HG03378 (cell line): ENCODE measurements around the gene LARGE1.

Source experiments
- ATAC-seq: cut with Tn5 transposase; IDR thresholded peaks from one replicate; pipeline ENCODE4 v1.9.1; 2021; ENCODE audit warnings: mild to moderate bottlenecking, moderate library complexity; ENCODE audit not compliant: unreplicated experiment

The LARGE1 gene

GRCh38 chr22:33785283-33785968 lies 134.8 kb downstream of the LARGE1 start:
- no peak for ATAC-seq

DNA sequence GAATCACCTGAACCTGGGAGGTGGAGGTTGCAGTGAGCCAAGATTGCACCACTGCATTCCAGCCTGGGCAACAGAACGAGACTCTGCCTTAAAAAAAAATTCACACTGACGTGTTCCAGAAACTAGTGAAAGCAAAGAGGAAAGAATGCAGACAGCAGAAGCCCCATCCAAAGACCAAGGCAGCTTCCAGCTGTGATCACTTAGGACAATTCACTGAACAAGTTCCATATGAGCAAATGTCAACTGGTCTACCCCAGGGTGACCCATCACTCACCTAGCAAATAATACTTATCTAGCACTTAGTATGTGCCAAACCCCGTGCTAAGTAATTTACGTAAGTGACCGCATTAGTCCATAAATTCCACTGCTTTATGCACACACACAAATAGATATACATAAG lies 138.9 kb downstream of the LARGE1 start:
- no peak for ATAC-seq

DNA sequence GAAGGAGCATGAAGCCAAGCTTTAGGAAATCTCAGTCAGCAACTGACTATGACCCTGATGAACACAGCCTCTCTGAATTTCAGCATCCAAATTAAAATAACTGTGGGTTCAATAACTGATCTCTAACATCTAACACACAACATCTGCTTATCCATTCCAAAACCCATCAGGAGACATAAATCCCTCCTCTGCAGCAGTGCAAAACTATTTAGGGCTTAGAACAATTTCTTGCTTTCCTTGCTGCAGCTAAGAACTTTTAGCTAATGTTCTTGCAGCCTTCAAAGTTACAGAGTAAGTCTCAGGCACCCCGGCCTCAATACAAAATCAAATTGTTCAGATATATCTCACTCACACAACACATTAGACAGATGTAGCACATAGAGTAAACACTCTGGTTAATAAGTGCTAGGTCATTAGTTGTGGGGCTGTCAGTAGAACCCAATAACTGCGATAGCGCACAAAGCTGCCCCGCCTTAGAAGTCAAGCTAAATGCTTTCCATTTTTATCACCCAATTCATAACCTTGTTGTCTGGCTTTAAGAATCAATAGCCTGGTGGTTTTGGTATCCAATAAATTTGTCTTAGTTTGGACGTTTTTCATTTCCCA lies 139.6 kb downstream of the LARGE1 start:
- no peak for ATAC-seq

DNA sequence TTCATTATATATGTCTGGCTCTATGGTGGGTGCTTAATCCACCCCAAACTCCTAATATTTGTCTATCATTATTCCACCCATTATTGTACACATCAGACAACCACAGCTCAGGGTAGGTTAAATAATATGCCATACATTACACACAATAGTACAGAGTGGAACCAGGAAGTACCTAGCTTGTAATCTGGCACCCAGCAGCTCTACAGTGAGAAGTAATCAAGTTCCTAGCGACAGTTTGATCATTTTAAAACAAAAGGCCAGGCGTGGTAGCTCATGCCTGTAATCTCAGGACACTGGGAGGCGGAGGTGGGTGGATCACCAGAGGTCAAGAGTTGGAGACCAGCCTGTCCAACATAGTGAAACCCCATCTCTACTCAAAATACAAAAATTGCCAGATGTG lies 141.0 kb downstream of the LARGE1 start:
- no peak for ATAC-seq

GRCh38 chr22:33776491-33776890 lies 143.8 kb downstream of the LARGE1 start:
- no peak for ATAC-seq

GRCh38 chr22:33774781-33775180 lies 145.5 kb downstream of the LARGE1 start:
- ATAC-seq: no peak

- no peak for ATAC-seq
Observed at GRCh38 chr22:33772745-33773144, 147.5 kb downstream of the LARGE1 start.

DNA sequence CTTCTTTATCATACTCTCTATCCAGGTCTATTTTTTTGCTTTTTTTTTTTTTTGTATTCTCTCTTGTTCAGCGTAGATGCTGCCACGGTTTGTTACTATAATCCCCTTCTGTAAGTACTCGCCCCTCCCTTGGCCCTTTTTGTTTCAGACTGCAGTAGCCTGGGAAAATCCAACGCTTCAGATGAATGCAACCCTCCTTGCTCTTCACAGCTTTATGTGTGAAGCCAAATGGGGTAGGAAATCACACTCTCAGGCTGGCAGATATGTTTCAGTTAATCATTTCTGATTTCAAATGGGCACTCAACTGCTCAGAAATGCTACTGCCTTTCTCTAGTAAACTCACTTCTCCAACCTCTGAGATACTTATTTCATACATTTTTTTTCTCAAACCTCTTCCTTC lies 149.1 kb downstream of the LARGE1 start:
- no peak for ATAC-seq

DNA sequence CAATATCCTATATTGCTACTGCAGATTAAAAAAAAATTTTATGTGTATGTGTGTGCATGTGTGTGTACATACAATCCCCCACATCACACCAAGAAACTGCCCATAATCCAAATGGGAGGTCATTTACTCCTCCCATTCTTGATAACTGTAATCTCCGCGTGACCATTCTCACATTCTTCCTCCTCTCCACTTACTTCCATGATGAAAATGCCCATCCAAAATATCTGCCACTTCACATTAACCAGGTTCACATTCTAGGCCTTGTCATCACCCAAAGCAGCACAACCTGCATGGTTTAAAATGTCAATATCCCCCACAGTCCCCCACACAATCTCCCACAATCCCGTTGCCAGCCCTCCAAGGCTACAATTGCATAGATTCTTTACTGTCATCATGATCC lies 149.6 kb downstream of the LARGE1 start:
- ATAC-seq: no peak

DNA sequence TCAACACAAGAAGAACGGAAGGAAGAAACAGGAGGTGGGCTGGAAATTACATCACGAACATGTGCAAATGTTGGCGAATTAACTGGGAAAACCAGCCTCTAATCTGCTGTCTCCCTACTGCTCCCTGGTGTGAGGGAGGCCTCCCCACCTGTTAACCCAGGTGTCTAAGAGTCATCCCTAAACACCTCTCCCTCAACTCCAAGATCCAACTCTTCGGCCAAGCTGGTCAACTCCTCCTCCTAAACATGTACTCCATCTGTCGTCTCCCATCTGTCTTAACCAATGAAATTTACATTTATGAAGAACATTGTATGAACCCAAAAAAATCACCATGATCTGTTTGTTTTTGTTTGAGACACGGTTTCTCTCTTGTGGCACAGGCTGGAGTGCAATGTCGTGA lies 154.2 kb downstream of the LARGE1 start:
- ATAC-seq: no peak

DNA sequence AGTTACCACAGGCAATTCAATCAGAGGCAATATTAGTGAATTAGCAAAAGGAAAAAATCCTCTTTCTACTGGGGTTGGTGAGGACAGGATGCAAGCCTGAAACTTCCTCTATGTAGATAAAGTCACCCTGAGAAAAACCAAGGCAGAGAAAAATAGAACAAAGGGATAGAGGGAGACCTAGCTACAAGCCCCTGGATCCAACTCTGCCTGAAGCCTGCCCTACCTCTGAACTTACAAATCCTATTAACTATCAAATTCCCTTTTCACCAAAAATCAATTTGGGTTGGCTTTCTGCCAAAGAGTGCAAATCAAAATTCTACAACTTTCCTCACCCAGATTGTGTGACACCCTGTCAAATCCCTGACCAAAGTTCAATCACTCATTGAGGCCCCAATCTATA lies 161.3 kb downstream of the LARGE1 start:
- ATAC-seq: no peak

DNA sequence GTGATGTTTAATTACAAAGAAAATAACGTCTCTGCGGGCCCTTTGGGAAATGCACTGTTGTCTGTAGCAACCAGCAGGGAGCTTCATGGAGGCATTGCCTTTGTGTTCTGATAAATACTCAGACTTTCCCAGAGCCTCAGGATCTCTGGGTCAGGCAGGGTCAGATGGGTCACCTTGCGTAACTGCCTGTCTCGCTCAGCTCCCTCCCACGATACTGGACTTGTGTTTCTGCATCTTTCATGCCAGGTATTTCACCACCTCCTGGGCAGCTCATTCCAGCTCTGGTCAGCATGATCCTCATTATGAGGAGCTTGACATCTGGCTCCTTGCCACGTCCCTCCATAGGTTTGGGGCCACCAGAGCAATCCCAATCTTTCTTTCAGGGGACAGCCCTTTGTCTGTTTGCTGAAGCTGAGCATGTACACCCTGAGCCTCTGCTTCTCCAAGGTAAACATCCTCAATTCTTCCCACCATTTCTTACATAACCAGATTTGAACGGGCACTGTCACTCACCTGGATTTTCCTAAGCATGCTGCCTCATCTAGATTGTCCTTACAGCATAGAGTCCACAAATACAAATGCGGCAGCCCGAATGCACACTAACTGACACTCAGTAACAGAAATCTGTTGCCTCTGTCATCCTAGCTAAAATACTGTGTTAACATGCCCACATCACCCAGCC lies 162.3 kb downstream of the LARGE1 start:
- ATAC-seq: no peak

GRCh38 chr22:33757041-33757801 lies 163.1 kb downstream of the LARGE1 start:
- ATAC-seq: no peak

- no peak for ATAC-seq
Observed at GRCh38 chr22:33756508-33756949, 163.7 kb downstream of the LARGE1 start.

- ATAC-seq: no peak
Observed at GRCh38 chr22:33748714-33749113, 171.6 kb downstream of the LARGE1 start.

DNA sequence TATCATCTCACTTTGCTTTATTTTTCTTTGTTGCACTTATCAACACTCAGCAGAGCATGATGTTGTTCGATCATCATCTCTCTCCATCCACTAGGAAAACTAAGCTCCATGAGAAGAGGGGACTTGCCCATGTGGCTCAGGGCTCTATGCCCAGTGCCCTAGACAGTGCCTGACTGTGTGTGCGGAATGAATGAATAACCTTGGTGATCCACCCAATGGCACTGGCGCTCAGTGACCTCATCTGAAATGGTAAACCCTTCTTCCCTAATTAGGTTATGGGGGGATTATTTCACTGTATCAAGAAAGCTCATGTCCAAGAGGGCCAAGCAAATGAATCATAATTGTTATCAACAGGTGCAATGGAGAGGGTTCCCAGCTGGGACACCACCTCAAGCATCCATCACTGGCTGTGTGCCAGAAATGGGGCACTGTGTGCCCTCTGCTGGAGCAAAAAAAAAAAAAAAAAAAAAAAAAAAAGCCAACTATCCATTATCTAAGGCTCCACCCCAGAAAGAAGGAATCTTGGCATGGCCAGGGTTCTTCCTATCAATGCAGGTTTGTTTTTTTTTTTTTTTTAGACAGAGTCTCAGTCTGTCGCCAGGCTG lies 172.6 kb downstream of the LARGE1 start:
- no peak for ATAC-seq

GRCh38 chr22:33747029-33747428 lies 173.2 kb downstream of the LARGE1 start:
- ATAC-seq: no peak

DNA sequence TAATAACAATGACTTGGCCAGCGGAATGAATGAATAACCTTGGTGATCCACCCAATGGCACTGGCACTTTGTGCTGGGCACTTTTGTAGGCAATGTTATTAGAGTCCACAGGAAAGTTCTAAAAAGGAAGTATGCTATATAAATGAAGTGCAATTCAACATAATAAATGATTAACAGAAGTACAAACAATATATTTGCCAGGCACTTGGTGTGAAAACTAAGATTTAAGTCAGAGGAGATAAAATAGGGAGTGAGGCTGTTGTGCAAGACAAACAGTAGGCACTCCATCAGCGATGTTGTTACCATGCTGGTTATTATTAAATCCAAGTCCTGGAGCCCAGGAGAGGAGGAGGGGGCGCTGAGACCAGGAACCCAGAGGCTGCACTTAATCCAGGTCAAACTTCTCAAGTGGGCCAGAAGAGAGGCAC lies 173.8 kb downstream of the LARGE1 start:
- no peak for ATAC-seq

- ATAC-seq: no peak
Observed at GRCh38 chr22:33745501-33745900, 174.8 kb downstream of the LARGE1 start.

GRCh38 chr22:33743756-33744155 lies 176.5 kb downstream of the LARGE1 start:
- ATAC-seq: no peak

- no peak for ATAC-seq
Observed at GRCh38 chr22:33741025-33741424, 179.3 kb downstream of the LARGE1 start.
